Measurements from ENCODE around the gene PADI3. TPM values are rescaled to one million over a fixed set of nuclear protein-coding genes. Genes with fewer than 3 reads are reported as not detected.
A peak's percentile ranks its signal among the peaks of the same experiment; 100 is the strongest.

The PADI3 gene
- total and polyA plus RNA-seq, 2 of the 8 experiments (the other 6 are each of a cell fraction or from before 2014, with no cell fraction given): 0.37 to 0.94 TPM

DNA sequence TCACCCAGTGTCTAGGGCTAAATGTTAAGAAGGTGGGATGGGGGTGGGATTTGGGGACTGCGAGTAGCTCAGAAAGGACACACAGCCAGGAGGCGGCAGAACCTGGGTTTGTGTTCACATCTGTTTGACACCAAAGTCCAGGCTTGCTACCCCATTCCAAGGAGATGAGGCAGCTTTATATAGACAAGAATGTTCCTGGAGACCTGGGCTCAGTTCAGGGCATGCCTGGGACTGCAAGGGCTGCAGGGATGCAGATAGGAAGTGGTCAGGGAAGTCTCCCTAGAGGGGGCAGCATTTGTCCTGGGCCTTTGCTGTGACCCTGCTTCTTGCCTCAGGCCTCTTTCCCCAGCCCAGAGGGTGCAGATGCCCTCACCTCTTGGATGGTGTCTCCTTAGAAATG is 16.3 kb downstream of the PADI3 start:
- peak overlapping the region; percentile 75; the same call in 1 of the 2 replicates for H2BK12ac ChIP-seq (ENCODE audit: low read depth, low read length)
- ChIA-PET POLR2A (ENCODE audit: partially characterized antibody) (no interaction called here), CTCF (ENCODE audit: partially characterized antibody) (interaction anchor here (0.6 to 2.2 kb wide), 10 partner anchors 9 to 376 kb away, joined by 3 to 9 read pairs (median 4); no protein-coding TSS in a partner anchor)
- H2AK5ac ChIP-seq (ENCODE audit: low read depth, low read length): no peak overlapping the region
- H3K79me2 ChIP-seq (ENCODE audit: control insufficient read depth in 1 of 2, insufficient read depth in 2 of 2, low read length in 2 of 2): no peaks in the 10 kb centered on the region
- no peaks in the 10 kb centered on the region for H3K79me1 ChIP-seq (ENCODE audit: low read depth, low read length)
- 73% methylated on average over 2 of the region's 2 CpGs; no CpG with 5 or more reads in 1 of the 2 experiments for WGBS, 2 experiments (ENCODE audit: extremely low coverage in 1 of 2, insufficient coverage in 1 of 2, insufficient read length in 1 of 2, insufficient replicate concordance in 2 of 2, low coverage in 1 of 2, low lambda C conversion rate in 2 of 2, missing lambda C conversion rate in 1 of 2)
- no peak overlapping the region for H3K23ac ChIP-seq (ENCODE audit: insufficient read length)
- no peak overlapping the region for H3K4ac ChIP-seq (replicated peaks; ENCODE audit: insufficient read length, low read depth, low read length)
- peak in 1 of 2 experiments; percentile 52 for DNase-seq (ENCODE audit: low read depth in 1 of 2, low spot score in 2 of 2)
- H2AFZ ChIP-seq (ENCODE audit: low read length): peak overlapping the region; percentile 40; the same call in 1 of the 2 replicates
- no peak overlapping the region for H3K56ac ChIP-seq (replicated peaks; ENCODE audit: insufficient read length, low read depth, low read length)
- no peak for FAIRE-seq
- no peak overlapping the region for H3K4me2 ChIP-seq (ENCODE audit: insufficient read depth in 1 of 2, low read depth in 2 of 2, low read length in 2 of 2)
- H3K4me3 ChIP-seq (ENCODE audit: extremely low read depth in 1 of 4, insufficient read depth in 2 of 4, low read depth in 3 of 4, low read length in 4 of 4): no peak overlapping the region
- no peaks in the 10 kb centered on the region for H3K36me3 ChIP-seq (ENCODE audit: control insufficient read depth in 2 of 4, insufficient read depth in 4 of 4, low read length in 3 of 4)
- no peaks in the 10 kb centered on the region; a peak in 1 of 7 replicates for H3K4me1 ChIP-seq (replicated peaks in 1 of 4; ENCODE audit: control insufficient read depth in 3 of 4, insufficient read depth in 4 of 4, low read length in 3 of 4)
- H4K5ac ChIP-seq (ENCODE audit: insufficient read length, low read depth, low read length): no peak overlapping the region
- H3K23me2 ChIP-seq (ENCODE audit: low read depth, low read length): no peaks in the 10 kb centered on the region
- H4K91ac ChIP-seq (replicated peaks; ENCODE audit: insufficient read length, low read length): no peak overlapping the region
- no peak overlapping the region for H2BK20ac ChIP-seq (ENCODE audit: low read length)
- H3K27ac ChIP-seq (ENCODE audit: low read depth, low read length): no peak overlapping the region
- 0 out of 2 replicates have a peak overlapping the region, but pooled peaks have one; percentile 61 for H2BK15ac ChIP-seq (ENCODE audit: low read length)
- H3K9ac ChIP-seq (replicated peaks in 1 of 4; ENCODE audit: extremely low read depth in 1 of 4, low read depth in 3 of 4, low read length in 3 of 4): no peak overlapping the region
- H3K14ac ChIP-seq (ENCODE audit: insufficient read length): no peak overlapping the region
- no peaks in the 10 kb centered on the region for H3K9me3 ChIP-seq (ENCODE audit: insufficient read depth in 2 of 2, low read depth in 1 of 2, low read length in 1 of 2)
- no peak overlapping the region; the same call in 1 of the 2 replicates for H3K18ac ChIP-seq (ENCODE audit: extremely low read depth, low read length)
- peak overlapping the region; percentile 44; the same call in 1 of the 2 replicates for H2BK5ac ChIP-seq (ENCODE audit: low read depth, low read length)
- H4K20me1 ChIP-seq (replicated peaks in 1 of 2; ENCODE audit: control insufficient read depth in 1 of 2, insufficient read depth in 2 of 2, low read length in 2 of 2): no peaks in the 10 kb centered on the region
- no peak overlapping the region for H2BK120ac ChIP-seq (replicated peaks; ENCODE audit: low read depth, low read length)
- H4K8ac ChIP-seq (ENCODE audit: extremely low read depth, insufficient read depth, low read length): no peak overlapping the region
- peaks cover 0 to 2% (median 0%) of the 10 kb centered on the region in 4 experiments; a peak in 1 of 7 replicates for H3K27me3 ChIP-seq (replicated peaks in 1 of 4; ENCODE audit: control insufficient read depth in 3 of 4, extremely low read depth in 1 of 4, insufficient read depth in 3 of 4, low read length in 3 of 4)
- TF ChIP-seq, protein P1, sequence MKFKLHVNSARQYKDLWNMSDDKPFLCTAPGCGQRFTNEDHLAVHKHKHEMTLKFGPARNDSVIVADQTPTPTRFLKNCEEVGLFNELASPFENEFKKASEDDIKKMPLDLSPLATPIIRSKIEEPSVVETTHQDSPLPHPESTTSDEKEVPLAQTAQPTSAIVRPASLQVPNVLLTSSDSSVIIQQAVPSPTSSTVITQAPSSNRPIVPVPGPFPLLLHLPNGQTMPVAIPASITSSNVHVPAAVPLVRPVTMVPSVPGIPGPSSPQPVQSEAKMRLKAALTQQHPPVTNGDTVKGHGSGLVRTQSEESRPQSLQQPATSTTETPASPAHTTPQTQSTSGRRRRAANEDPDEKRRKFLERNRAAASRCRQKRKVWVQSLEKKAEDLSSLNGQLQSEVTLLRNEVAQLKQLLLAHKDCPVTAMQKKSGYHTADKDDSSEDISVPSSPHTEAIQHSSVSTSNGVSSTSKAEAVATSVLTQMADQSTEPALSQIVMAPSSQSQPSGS (IDR thresholded peaks at IDR 0.05; ENCODE audit: low read length): no peak
- no peak for TF ChIP-seq KDM4A (IDR thresholded peaks at IDR 0.05; ENCODE audit: low read depth, low read length, severe bottlenecking)
- TF ChIP-seq, protein P2, sequence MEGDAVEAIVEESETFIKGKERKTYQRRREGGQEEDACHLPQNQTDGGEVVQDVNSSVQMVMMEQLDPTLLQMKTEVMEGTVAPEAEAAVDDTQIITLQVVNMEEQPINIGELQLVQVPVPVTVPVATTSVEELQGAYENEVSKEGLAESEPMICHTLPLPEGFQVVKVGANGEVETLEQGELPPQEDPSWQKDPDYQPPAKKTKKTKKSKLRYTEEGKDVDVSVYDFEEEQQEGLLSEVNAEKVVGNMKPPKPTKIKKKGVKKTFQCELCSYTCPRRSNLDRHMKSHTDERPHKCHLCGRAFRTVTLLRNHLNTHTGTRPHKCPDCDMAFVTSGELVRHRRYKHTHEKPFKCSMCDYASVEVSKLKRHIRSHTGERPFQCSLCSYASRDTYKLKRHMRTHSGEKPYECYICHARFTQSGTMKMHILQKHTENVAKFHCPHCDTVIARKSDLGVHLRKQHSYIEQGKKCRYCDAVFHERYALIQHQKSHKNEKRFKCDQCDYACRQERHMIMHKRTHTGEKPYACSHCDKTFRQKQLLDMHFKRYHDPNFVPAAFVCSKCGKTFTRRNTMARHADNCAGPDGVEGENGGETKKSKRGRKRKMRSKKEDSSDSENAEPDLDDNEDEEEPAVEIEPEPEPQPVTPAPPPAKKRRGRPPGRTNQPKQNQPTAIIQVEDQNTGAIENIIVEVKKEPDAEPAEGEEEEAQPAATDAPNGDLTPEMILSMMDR (IDR thresholded peaks at IDR 0.05; ENCODE audit: control extremely low read depth in 1 of 3, insufficient read depth in 1 of 3, low read depth in 1 of 3, low read length in 3 of 3): peak; percentile 31 to 52 (median 41)
- no peak for TF ChIP-seq ASH2L (IDR thresholded peaks at IDR 0.05; ENCODE audit: low read length)

Measured in H1 (cell line).